SU-DHL-6 (cell line): ENCODE measurements around the gene GPSM1.

Experiments
- H2AFZ ChIP-seq: fragments of 200-600 bp; sonication (generic); 2 replicates; pipeline ENCODE4 v1.6.1; 2014; ENCODE audit warnings: low read depth, mild to moderate bottlenecking, moderate library complexity, mixed read lengths, antibody characterized with exemption, low read length; ENCODE audit not compliant: severe bottlenecking
- H3F3A ChIP-seq: fragments of 200-600 bp; shearing (Covaris generic); 2 replicates; pipeline ENCODE4 v1.6.0; 2016; ENCODE audit warnings: antibody characterized with exemption, mild to moderate bottlenecking; ENCODE audit not compliant: insufficient read depth
- H3K27ac ChIP-seq: fragments of 200-600 bp; sonication (generic); 2 replicates; pipeline ENCODE4 v1.5.1; 2016; ENCODE audit warnings: low read depth, mild to moderate bottlenecking, low read length, moderate library complexity, mixed read lengths
- H3K27me3 ChIP-seq: fragments of 200-600 bp; sonication (generic), shearing (Covaris generic); 2 replicates; pipeline ENCODE4 v1.6.0; 2014; ENCODE audit warnings: mild to moderate bottlenecking, low read length
- H3K36me3 ChIP-seq: fragments of 200-600 bp; sonication (generic); 2 replicates; pipeline ENCODE4 v1.6.1; 2014; ENCODE audit warnings: mild to moderate bottlenecking, low read length, mixed read lengths
- H3K4me2 ChIP-seq: fragments of 300-600, 200-600 bp; shearing (Covaris generic), sonication (generic); 2 replicates; pipeline ENCODE4 v1.6.0; 2014; ENCODE audit warnings: low read length, low read depth, mild to moderate bottlenecking; ENCODE audit not compliant: poor library complexity, severe bottlenecking
- H3K4me3 ChIP-seq: fragments of 200-600 bp; sonication (generic); 2 replicates; pipeline ENCODE4 v1.5.1; 2014; ENCODE audit warnings: antibody characterized with exemption, low read length, mild to moderate bottlenecking, mixed read lengths; ENCODE audit not compliant: insufficient read depth, poor library complexity, severe bottlenecking
- H3K79me2 ChIP-seq: fragments of 200-600 bp; sonication (generic); 2 replicates; pipeline ENCODE4 v1.6.1; 2014; ENCODE audit warnings: mild to moderate bottlenecking, low read length, moderate library complexity; ENCODE audit not compliant: insufficient read depth
- H3K9ac ChIP-seq: fragments of 200-600 bp; sonication (generic); 2 replicates; pipeline ENCODE4 v1.7.0; 2014; ENCODE audit warnings: mild to moderate bottlenecking, low read length
- H3K9me2 ChIP-seq: fragments of 200-600 bp; sonication (generic); replicated peaks from 2 replicates; pipeline ENCODE4 v1.6.1; 2014; ENCODE audit warnings: low read length; ENCODE audit not compliant: insufficient read depth
- H3K9me3 ChIP-seq: fragments of 200-600 bp; sonication (generic); 2 replicates; pipeline ENCODE4 v1.6.1; 2014; ENCODE audit warnings: low read length, mixed read lengths; ENCODE audit not compliant: insufficient read depth
- H4K20me1 ChIP-seq: fragments of 200-600 bp; sonication (generic); 2 replicates; pipeline ENCODE4 v1.6.1; 2014; ENCODE audit warnings: low read depth, mild to moderate bottlenecking, antibody characterized with exemption, low read length, moderate library complexity, mixed read lengths
- CTCF ChIP-seq: fragments of 200-600 bp; sonication (generic); IDR thresholded peaks from one replicate; pipeline ENCODE4 v1.5.1; 2017; ENCODE audit warnings: antibody characterized with exemption, mild to moderate bottlenecking, low read length, moderate library complexity; ENCODE audit not compliant: insufficient read depth, poor library complexity, severe bottlenecking
- EZH2phosphoT487 ChIP-seq: fragments of 200-600 bp; sonication (generic), shearing (Covaris generic); conservative IDR thresholded peaks from 2 replicates; pipeline ENCODE4 v1.6.1; 2018; ENCODE audit warnings: mild to moderate bottlenecking, antibody characterized with exemption, low read length, moderate library complexity, mixed read lengths

GPSM1 gene

GRCh38 chr9:136345281-136346156 is 18.2 kb downstream of the GPSM1 start:
- Histone ChIP-seq H3K27me3 (no peaks in the 10 kb centered on the region), H3K79me2 (no peaks in the 10 kb centered on the region), H3K27ac (no peak overlapping the region), H3K4me3 (no peak overlapping the region), H3K9ac (no peak overlapping the region), H3K36me3 (no peaks in the 10 kb centered on the region), H2AFZ (no peak overlapping the region), H3K9me3 (no peaks in the 10 kb centered on the region), H3K9me2 (no peaks in the 10 kb centered on the region), H3K4me2 (no peak overlapping the region), H3F3A (no peaks in the 10 kb centered on the region), H4K20me1 (no peaks in the 10 kb centered on the region)
- TF ChIP-seq CTCF, result no peak
- no peak for TF ChIP-seq EZH2phosphoT487

- H2AFZ ChIP-seq, result no peak overlapping the region
- H3K27ac ChIP-seq, result no peak overlapping the region
- H3K79me2 ChIP-seq, result no peaks in the 10 kb centered on the region
- H3F3A ChIP-seq, result no peaks in the 10 kb centered on the region
- H3K9me2 ChIP-seq, result no peaks in the 10 kb centered on the region
- no peak overlapping the region for H3K9ac ChIP-seq
- H3K4me2 ChIP-seq, result no peak overlapping the region
- H4K20me1 ChIP-seq, result no peaks in the 10 kb centered on the region
- TF ChIP-seq EZH2phosphoT487 (no peak), CTCF (no peak)
- no peaks in the 10 kb centered on the region for H3K27me3 ChIP-seq
- H3K9me3 ChIP-seq, result no peaks in the 10 kb centered on the region
- H3K4me3 ChIP-seq, result no peak overlapping the region
- no peaks in the 10 kb centered on the region for H3K36me3 ChIP-seq
These were observed 18.8 kb downstream of the GPSM1 start for GRCh38 chr9:136346157-136346481.

- Histone ChIP-seq H3K27me3 (no peaks in the 10 kb centered on the region), H3F3A (no peaks in the 10 kb centered on the region), H3K4me3 (no peak overlapping the region), H3K27ac (no peak overlapping the region), H4K20me1 (no peaks in the 10 kb centered on the region), H3K9me3 (no peaks in the 10 kb centered on the region), H3K36me3 (no peaks in the 10 kb centered on the region), H3K9me2 (no peaks in the 10 kb centered on the region), H3K9ac (no peak overlapping the region), H3K4me2 (no peak overlapping the region), H2AFZ (no peak overlapping the region), H3K79me2 (no peaks in the 10 kb centered on the region)
- TF ChIP-seq EZH2phosphoT487, result no peak
- no peak for TF ChIP-seq CTCF
These were observed 19.7 kb downstream of the GPSM1 start for GRCh38 chr9:136346927-136347465.
